ENCODE data around the gene CCR4. TPM values are rescaled to one million over a fixed set of nuclear protein-coding genes. Genes with fewer than 3 reads are reported as not detected.

The CCR4 gene
- total and polyA plus RNA-seq, 2 of the 8 experiments (the other 6 are each of a cell fraction or from before 2014, with no cell fraction given), result 0.11 to 0.15 TPM

DNA sequence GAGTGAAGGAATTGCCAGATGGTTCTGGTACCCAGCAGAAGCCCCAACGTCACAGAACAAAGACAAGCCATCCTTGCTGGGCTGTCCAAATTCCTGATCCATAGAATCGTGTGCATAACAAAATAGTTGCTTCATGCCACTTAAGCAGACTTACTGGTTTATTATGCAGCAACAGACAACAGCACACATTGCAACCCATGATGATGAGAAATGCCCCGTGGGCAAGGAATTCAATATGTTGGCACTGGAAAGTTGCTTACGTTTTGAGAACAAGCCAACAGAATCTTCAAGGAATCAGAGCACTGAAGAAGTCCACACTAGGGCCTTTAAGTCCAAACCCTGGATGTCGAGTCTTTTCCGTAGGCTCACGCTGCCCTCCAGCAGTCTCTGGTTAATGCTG, 40.3 kb downstream of the CCR4 start:
- DNase-seq (ENCODE audit: low read depth in 1 of 2, low spot score in 2 of 2), result no peak
- H2BK12ac ChIP-seq (ENCODE audit: low read depth, low read length), result no peak overlapping the region
- no peak overlapping the region for H3K4ac ChIP-seq (replicated peaks; ENCODE audit: insufficient read length, low read depth, low read length)
- no peaks in the 10 kb centered on the region for H3K79me2 ChIP-seq (ENCODE audit: control insufficient read depth in 1 of 2, insufficient read depth in 2 of 2, low read length in 2 of 2)
- no peak overlapping the region for H3K4me3 ChIP-seq (ENCODE audit: extremely low read depth in 1 of 4, insufficient read depth in 2 of 4, low read depth in 3 of 4, low read length in 4 of 4)
- ChIA-PET CTCF (ENCODE audit: partially characterized antibody) (interaction anchor here (1.0 kb wide), 1 partner anchor 23 kb away, joined by 3 read pairs; no protein-coding TSS in a partner anchor), POLR2A (ENCODE audit: partially characterized antibody) (no interaction called here)
- no peak overlapping the region for H2BK120ac ChIP-seq (replicated peaks; ENCODE audit: low read depth, low read length)
- 0 out of 2 replicates have a peak overlapping the region, but pooled peaks have one; percentile 18 for H2BK15ac ChIP-seq (ENCODE audit: low read length)
- H3K4me2 ChIP-seq (ENCODE audit: insufficient read depth in 1 of 2, low read depth in 2 of 2, low read length in 2 of 2), result no peak overlapping the region
- no peak overlapping the region for H3K56ac ChIP-seq (replicated peaks; ENCODE audit: insufficient read length, low read depth, low read length)
- no peak overlapping the region for H3K9ac ChIP-seq (replicated peaks in 1 of 4; ENCODE audit: extremely low read depth in 1 of 4, low read depth in 3 of 4, low read length in 3 of 4)
- no peak overlapping the region for H3K14ac ChIP-seq (ENCODE audit: insufficient read length)
- no peak overlapping the region for H3K27ac ChIP-seq (ENCODE audit: low read depth, low read length)
- no peak overlapping the region for H2AFZ ChIP-seq (ENCODE audit: low read length)
- WGBS, 2 experiments (ENCODE audit: extremely low coverage in 1 of 2, insufficient coverage in 1 of 2, insufficient read length in 1 of 2, insufficient replicate concordance in 2 of 2, low coverage in 1 of 2, low lambda C conversion rate in 2 of 2, missing lambda C conversion rate in 1 of 2), result 91% methylated on average over 7 of the region's 7 CpGs; no CpG with 5 or more reads in 1 of the 2 experiments
- no peak overlapping the region for H2BK20ac ChIP-seq (ENCODE audit: low read length)
- H2BK5ac ChIP-seq (ENCODE audit: low read depth, low read length), result no peak overlapping the region
- no peak overlapping the region for H4K8ac ChIP-seq (ENCODE audit: extremely low read depth, insufficient read depth, low read length)
- TF ChIP-seq CHD1 (IDR thresholded peaks at IDR 0.05; ENCODE audit: low read depth, low read length), result no peak
- H3K36me3 ChIP-seq (ENCODE audit: control insufficient read depth in 2 of 4, insufficient read depth in 4 of 4, low read length in 3 of 4), result no peaks in the 10 kb centered on the region
- no peak overlapping the region for H2AK5ac ChIP-seq (ENCODE audit: low read depth, low read length)
- no peak for FAIRE-seq
- no peak overlapping the region for H4K5ac ChIP-seq (ENCODE audit: insufficient read length, low read depth, low read length)
- no peaks in the 10 kb centered on the region for H3K79me1 ChIP-seq (ENCODE audit: low read depth, low read length)
- no peaks in the 10 kb centered on the region for H3K27me3 ChIP-seq (replicated peaks in 1 of 4; ENCODE audit: control insufficient read depth in 3 of 4, extremely low read depth in 1 of 4, insufficient read depth in 3 of 4, low read length in 3 of 4)
- H3K9me3 ChIP-seq (ENCODE audit: insufficient read depth in 2 of 2, low read depth in 1 of 2, low read length in 1 of 2), result no peaks in the 10 kb centered on the region
- H4K20me1 ChIP-seq (replicated peaks in 1 of 2; ENCODE audit: control insufficient read depth in 1 of 2, insufficient read depth in 2 of 2, low read length in 2 of 2), result no peaks in the 10 kb centered on the region
- no peak overlapping the region for H3K18ac ChIP-seq (ENCODE audit: extremely low read depth, low read length)
- H3K4me1 ChIP-seq (replicated peaks in 1 of 4; ENCODE audit: control insufficient read depth in 3 of 4, insufficient read depth in 4 of 4, low read length in 3 of 4), result no peaks in the 10 kb centered on the region
- no peak overlapping the region for H3K23ac ChIP-seq (ENCODE audit: insufficient read length)
- no peaks in the 10 kb centered on the region for H3K23me2 ChIP-seq (ENCODE audit: low read depth, low read length)
- H4K91ac ChIP-seq (replicated peaks; ENCODE audit: insufficient read length, low read length), result no peak overlapping the region

Data from H1 (cell line).